Measurements from ENCODE around the gene PVR. TPM values are rescaled to one million over a fixed set of nuclear protein-coding genes. Genes with fewer than 3 reads are reported as not detected.

PVR gene, protein sequence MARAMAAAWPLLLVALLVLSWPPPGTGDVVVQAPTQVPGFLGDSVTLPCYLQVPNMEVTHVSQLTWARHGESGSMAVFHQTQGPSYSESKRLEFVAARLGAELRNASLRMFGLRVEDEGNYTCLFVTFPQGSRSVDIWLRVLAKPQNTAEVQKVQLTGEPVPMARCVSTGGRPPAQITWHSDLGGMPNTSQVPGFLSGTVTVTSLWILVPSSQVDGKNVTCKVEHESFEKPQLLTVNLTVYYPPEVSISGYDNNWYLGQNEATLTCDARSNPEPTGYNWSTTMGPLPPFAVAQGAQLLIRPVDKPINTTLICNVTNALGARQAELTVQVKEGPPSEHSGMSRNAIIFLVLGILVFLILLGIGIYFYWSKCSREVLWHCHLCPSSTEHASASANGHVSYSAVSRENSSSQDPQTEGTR
- 41.5 TPM for polyA plus RNA-seq (2012; ENCODE audit: insufficient read depth, insufficient read length, low read depth)

DNA sequence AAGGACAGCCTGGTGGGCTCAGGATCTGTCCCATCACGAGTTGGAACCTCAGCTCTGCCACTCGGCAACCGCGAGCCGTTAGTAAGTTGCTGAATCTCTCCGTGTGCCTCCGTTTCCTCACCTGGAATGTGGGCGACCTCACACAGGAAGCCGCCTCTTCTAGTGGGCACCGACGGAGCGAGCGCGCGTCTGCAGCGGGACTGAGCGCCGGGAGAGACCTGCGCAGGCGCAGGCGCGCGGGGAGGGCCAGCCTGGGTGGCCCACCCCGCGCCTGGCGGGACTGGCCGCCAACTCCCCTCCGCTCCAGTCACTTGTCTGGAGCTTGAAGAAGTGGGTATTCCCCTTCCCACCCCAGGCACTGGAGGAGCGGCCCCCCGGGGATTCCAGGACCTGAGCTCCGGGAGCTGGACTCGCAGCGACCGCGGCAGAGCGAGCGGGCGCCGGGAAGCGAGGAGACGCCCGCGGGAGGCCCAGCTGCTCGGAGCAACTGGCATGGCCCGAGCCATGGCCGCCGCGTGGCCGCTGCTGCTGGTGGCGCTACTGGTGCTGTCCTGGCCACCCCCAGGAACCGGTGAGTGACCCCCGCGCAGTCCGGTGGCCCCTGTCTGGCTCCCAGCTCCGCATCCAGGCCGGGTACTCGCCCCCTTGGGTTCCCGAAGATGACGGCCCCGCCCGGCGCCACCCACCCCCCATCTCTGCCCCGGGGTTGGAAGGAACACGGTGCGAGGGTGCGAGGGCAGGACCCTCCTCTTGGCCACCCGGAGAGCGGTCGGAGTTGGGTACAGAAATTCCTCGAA, at the start of gene PVR:
PVR (plus strand) TSS at position 306 of the 797 bp plus-strand sequence; CDS start at position 493, 187 bp downstream.
- H3K27me3 ChIP-seq: no peaks in the 10 kb centered on the region
- H3K9me3 ChIP-seq: no peaks in the 10 kb centered on the region
- H3K36me3 ChIP-seq: peaks cover 18% of the 10 kb centered on the region
- TF ChIP-seq, protein P1, sequence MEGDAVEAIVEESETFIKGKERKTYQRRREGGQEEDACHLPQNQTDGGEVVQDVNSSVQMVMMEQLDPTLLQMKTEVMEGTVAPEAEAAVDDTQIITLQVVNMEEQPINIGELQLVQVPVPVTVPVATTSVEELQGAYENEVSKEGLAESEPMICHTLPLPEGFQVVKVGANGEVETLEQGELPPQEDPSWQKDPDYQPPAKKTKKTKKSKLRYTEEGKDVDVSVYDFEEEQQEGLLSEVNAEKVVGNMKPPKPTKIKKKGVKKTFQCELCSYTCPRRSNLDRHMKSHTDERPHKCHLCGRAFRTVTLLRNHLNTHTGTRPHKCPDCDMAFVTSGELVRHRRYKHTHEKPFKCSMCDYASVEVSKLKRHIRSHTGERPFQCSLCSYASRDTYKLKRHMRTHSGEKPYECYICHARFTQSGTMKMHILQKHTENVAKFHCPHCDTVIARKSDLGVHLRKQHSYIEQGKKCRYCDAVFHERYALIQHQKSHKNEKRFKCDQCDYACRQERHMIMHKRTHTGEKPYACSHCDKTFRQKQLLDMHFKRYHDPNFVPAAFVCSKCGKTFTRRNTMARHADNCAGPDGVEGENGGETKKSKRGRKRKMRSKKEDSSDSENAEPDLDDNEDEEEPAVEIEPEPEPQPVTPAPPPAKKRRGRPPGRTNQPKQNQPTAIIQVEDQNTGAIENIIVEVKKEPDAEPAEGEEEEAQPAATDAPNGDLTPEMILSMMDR (IDR thresholded peaks at IDR 0.05; ENCODE audit: low read depth, low read length): no peak
- peak within 1 kb of the TSS; percentile 87 for H3K4me3 ChIP-seq (ENCODE audit: low read depth, low read length)
- H3K4me1 ChIP-seq: no peaks in the 10 kb centered on the region; the same call in 1 of the 2 replicates
- DNase-seq: peak; percentile 85

DNA sequence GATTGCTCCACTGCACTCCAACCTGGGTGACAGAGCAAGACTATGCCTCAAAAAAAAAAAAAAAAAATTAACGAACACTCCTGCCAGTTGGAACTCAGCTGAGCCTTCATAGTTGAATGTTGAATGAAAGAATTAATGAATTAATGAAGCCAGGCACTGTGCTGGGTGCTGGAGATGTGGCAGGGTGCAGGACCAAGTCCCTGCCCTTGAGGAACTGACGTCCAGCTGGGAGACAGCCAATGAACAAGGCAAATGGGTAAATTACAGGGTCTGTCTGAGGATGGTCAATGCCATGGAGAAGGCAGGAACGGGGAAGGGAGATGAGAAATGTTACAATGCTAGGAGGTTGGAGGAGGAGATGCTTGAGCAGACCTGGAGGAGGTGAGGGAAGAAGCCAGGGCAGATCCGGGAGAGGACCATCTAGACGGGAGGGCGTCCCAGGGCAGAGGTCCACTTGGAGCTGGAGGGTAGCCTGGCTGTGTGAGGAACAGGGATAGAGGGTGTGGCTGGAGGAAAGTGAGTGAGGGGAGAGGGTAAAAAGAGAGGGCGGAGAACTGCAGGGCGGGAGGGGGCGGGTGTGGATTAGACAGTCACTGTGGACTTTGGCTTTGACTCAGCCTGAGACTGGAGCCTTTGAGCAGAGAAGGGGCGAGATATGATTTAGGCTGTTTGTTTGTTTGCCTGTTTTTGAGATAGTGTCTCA, 47.1 kb upstream of the PVR start:
- no peak for DNase-seq
- TF ChIP-seq, protein P1 (IDR thresholded peaks at IDR 0.05; ENCODE audit: low read depth, low read length): no peak
- Histone ChIP-seq H3K36me3 (no peaks in the 10 kb centered on the region), H3K9me3 (no peaks in the 10 kb centered on the region), H3K27me3 (no peaks in the 10 kb centered on the region; the same call in 1 of the 2 replicates), H3K4me3 (ENCODE audit: low read depth, low read length) (no peak overlapping the region), H3K4me1 (no peaks in the 10 kb centered on the region)

DNA sequence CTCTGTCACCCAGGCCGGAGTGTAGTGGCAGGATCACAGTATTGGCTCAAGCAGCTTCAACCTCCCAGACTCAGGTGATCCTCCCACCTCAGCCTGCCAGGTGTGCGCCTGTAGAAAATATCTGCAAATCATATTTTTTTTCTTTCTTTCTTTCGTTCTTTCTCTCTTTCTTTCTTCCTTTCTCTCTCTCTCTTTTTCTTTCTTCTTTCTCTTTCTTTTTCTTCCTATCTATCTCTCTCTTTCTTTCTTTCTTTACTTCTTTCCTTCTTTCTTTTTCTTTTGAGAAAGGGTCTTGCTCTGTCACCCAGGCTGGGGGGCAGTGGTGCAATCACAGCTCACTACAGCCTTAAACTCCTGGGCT, 46.6 kb upstream of the PVR start:
- no peaks in the 10 kb centered on the region for H3K36me3 ChIP-seq
- no peaks in the 10 kb centered on the region; the same call in 1 of the 2 replicates for H3K27me3 ChIP-seq
- H3K4me3 ChIP-seq (ENCODE audit: low read depth, low read length): no peak overlapping the region
- TF ChIP-seq, protein P1 (IDR thresholded peaks at IDR 0.05; ENCODE audit: low read depth, low read length): no peak
- DNase-seq: no peak
- H3K9me3 ChIP-seq: no peaks in the 10 kb centered on the region
- no peaks in the 10 kb centered on the region for H3K4me1 ChIP-seq

DNA sequence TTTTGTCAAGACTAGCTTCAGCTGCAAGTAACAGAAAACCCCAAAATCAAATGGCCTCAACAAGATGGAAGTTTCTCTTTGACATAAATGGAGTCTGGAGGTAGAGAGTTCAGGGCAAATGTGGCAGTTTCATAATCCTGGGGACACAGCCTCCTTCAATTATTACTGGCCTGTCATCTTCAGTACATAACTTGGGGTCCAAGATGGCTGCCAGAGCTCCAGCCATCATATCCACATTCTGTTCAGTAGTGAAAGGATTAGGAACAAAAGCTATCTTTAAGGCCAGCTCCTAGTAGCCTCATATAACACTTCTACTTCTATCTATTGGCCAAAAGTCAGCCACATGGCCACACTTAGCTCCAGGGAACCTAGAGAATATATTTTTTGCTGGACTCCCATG, 45.4 kb upstream of the PVR start:
- Histone ChIP-seq H3K4me1 (no peaks in the 10 kb centered on the region), H3K36me3 (no peaks in the 10 kb centered on the region), H3K4me3 (ENCODE audit: low read depth, low read length) (no peak overlapping the region), H3K27me3 (no peaks in the 10 kb centered on the region; the same call in 1 of the 2 replicates), H3K9me3 (no peaks in the 10 kb centered on the region)
- DNase-seq: no peak
- TF ChIP-seq, protein P1 (IDR thresholded peaks at IDR 0.05; ENCODE audit: low read depth, low read length): no peak

DNA sequence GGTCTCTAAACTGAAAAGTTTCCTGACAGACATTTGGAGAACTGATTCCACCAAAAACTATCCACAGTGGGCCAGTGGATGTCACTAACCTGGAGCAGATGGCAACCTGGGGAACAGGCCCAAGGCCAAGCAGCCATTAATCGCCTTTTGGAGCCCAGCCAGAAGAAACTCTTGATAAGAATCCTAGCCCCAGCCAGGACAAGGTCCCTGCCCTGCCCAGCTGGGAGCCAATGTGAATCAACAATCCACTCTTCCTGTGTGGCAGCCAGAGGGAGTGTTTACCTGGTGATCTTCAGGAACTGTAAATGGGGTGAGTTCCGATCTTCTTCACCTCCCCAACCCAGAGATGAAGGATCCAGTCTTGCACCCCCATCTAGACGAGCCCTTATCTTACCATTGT, 44.8 kb upstream of the PVR start:
- Histone ChIP-seq H3K4me3 (ENCODE audit: low read depth, low read length) (no peak overlapping the region), H3K4me1 (no peaks in the 10 kb centered on the region), H3K36me3 (no peaks in the 10 kb centered on the region), H3K9me3 (no peaks in the 10 kb centered on the region), H3K27me3 (no peaks in the 10 kb centered on the region; the same call in 1 of the 2 replicates)
- no peak for DNase-seq
- TF ChIP-seq, protein P1 (IDR thresholded peaks at IDR 0.05; ENCODE audit: low read depth, low read length): no peak
